ENCODE measurements around the gene TBC1D5. TPM values are rescaled to one million over a fixed set of nuclear protein-coding genes. Genes with fewer than 3 reads are reported as not detected.
A peak's percentile ranks its signal among the peaks of the same experiment; 100 is the strongest.

Gene TBC1D5
- total and polyA plus RNA-seq, 2 of the 4 experiments (the other 2 are of a cell fraction), result 16.4 to 57.0 TPM

GRCh38 chr3:17639257-17639656 is 103.2 kb downstream of the TBC1D5 start (continued):
- no peak for TF ChIP-seq RCOR1 (IDR thresholded peaks at IDR 0.05; ENCODE audit: insufficient replicate concordance, low read length)

GRCh38 chr3:17638356-17638755 is 104.1 kb downstream of the TBC1D5 start:
- Histone ChIP-seq H4K8ac (ENCODE audit: low read depth in 2 of 2, low read length in 2 of 2) (no peak overlapping the region), H3K9me1 (ENCODE audit: insufficient read depth, low read length) (no peaks in the 10 kb centered on the region), H3K4me2 (ENCODE audit: low read depth, low read length) (0 out of 2 replicates have a peak overlapping the region, but pooled peaks have one; percentile 21), H3K36me3 (ENCODE audit: control insufficient read depth, insufficient read depth, low read length) (no peaks in the 10 kb centered on the region), H3K4me1 (ENCODE audit: control insufficient read depth, insufficient read depth, low read length) (peaks cover 2% of the 10 kb centered on the region; the same call in 1 of the 2 replicates), H3K27ac (ENCODE audit: insufficient read depth, low read length) (no peak overlapping the region; the same call in 1 of the 2 replicates), H2BK5ac (ENCODE audit: low read depth, low read length, poor library complexity, severe bottlenecking) (peak overlapping the region; percentile 98), H3K4me3 (ENCODE audit: insufficient read depth, low read depth, low read length) (no peak overlapping the region), H4K91ac (ENCODE audit: insufficient read depth, low read depth, low read length) (no peak overlapping the region), H3K56ac (ENCODE audit: extremely low read depth, insufficient read depth, low read length) (no peak overlapping the region), H3K27me3 (ENCODE audit: control insufficient read depth, insufficient read depth, low read length) (no peaks in the 10 kb centered on the region), H2AK5ac (ENCODE audit: low read depth, low read length) (no peak overlapping the region), H3K79me1 (ENCODE audit: low read depth in 1 of 2, low read length in 2 of 2) (peaks cover 2 to 12% of the 10 kb centered on the region in 2 experiments; a peak in 2 of 4 replicates), H3K9ac (ENCODE audit: low read depth, low read length) (no peak overlapping the region), H4K20me1 (ENCODE audit: insufficient read depth, low read length) (no peaks in the 10 kb centered on the region; the same call in 1 of the 2 replicates), H2BK120ac (ENCODE audit: low read depth, low read length) (no peak overlapping the region; the same call in 1 of the 2 replicates), H3K4ac (ENCODE audit: low read depth, low read length) (no peak overlapping the region), H3K14ac (replicated peaks; ENCODE audit: low read depth, low read length) (no peak overlapping the region), H3K9me3 (ENCODE audit: control insufficient read depth, insufficient read depth, low read length) (no peaks in the 10 kb centered on the region), H3K18ac (ENCODE audit: low read depth, low read length) (peak overlapping the region; percentile 59; the same call in 1 of the 2 replicates), H3K23ac (ENCODE audit: low read depth, low read length) (no peak overlapping the region), H2BK15ac (ENCODE audit: low read depth, low read length) (no peak overlapping the region), H2AK9ac (replicated peaks; ENCODE audit: low read depth, low read length, poor library complexity) (no peak overlapping the region), H2AFZ (replicated peaks; ENCODE audit: low read length, poor library complexity) (no peak overlapping the region), H4K5ac (ENCODE audit: low read depth, low read length) (no peak overlapping the region; the same call in 1 of the 2 replicates), H2BK20ac (ENCODE audit: low read depth, low read length) (peak overlapping the region; percentile 16; the same call in 1 of the 2 replicates)
- dilution Hi-C loops (cut with HindIII; ENCODE audit: low sequenced_read_pairs, unreplicated experiment), result no loop called here
- BruUV-seq (replicated peaks), result no TSS peak
- ChIA-PET CTCF (no interaction called here), POLR2A (ENCODE audit: unreplicated experiment) (interaction anchor here (0.5 kb wide), 1 partner anchor 20 kb away, joined by 3 read pairs; no protein-coding TSS in a partner anchor)
- peak; percentile 30 for DNase-seq
- in situ Hi-C loops (cut with MboI; ENCODE audit: low sequenced_read_pairs), result loop anchor here (25.0 kb wide), 1 partner anchor 474 kb away; no protein-coding TSS in a partner anchor
- TF ChIP-seq POLR2A (IDR thresholded peaks at IDR 0.05; ENCODE audit: low read depth, low read length) (no peak), FOS (IDR thresholded peaks at IDR 0.05; ENCODE audit: low read depth, low read length) (no peak), CHD1 (IDR thresholded peaks at IDR 0.05; ENCODE audit: low read depth, low read length) (no peak), ELK1 (IDR thresholded peaks at IDR 0.05; ENCODE audit: borderline replicate concordance, low read depth, low read length) (no peak), NFE2L2 (IDR thresholded peaks at IDR 0.05; ENCODE audit: low read depth, low read length) (no peak), SMC3 (IDR thresholded peaks at IDR 0.05; ENCODE audit: low read depth, low read length) (no peak), MAZ (IDR thresholded peaks at IDR 0.05; ENCODE audit: borderline replicate concordance, low read depth, low read length) (no peak), CTCF (conservative IDR thresholded peaks at IDR 0.05; ENCODE audit: low read depth, low read length) (no peak), BHLHE40 (IDR thresholded peaks at IDR 0.05; ENCODE audit: low read depth, low read length) (no peak), RAD21 (IDR thresholded peaks at IDR 0.05; ENCODE audit: low read length) (no peak)
- intact Hi-C loops (cut with micrococcal nuclease), result no loop called here
- no peak for ATAC-seq (ENCODE audit: low read depth)

Data from IMR-90 (cell line).